ENCODE results near the gene ADIRF. TPM values are rescaled to one million over a fixed set of nuclear protein-coding genes. Genes with fewer than 3 reads are reported as not detected.

Gene ADIRF
- total RNA-seq, 1 experiment from 2014 or later: not detected

GRCh38 chr10:86967481-86967941 is 771 bp upstream of the ADIRF start:
- Histone ChIP-seq H3K27ac (ENCODE audit: low read depth, low read length, poor library complexity, severe bottlenecking) (no peak overlapping the region), H3K4me1 (ENCODE audit: insufficient read depth, low read length, poor library complexity, severe bottlenecking) (peaks cover 6% of the 10 kb centered on the region), H3K9me3 (ENCODE audit: low read depth, low read length, poor library complexity, severe bottlenecking) (no peaks in the 10 kb centered on the region), H3K36me3 (ENCODE audit: insufficient read depth, low read length, poor library complexity, severe bottlenecking) (no peaks in the 10 kb centered on the region), H3K4me3 (ENCODE audit: low read depth, low read length, poor library complexity, severe bottlenecking) (no peak overlapping the region), H3K27me3 (replicated peaks; ENCODE audit: insufficient read depth, low read depth, low read length, poor library complexity) (no peaks in the 10 kb centered on the region)
- TF ChIP-seq CTCF (conservative IDR thresholded peaks at IDR 0.05; ENCODE audit: low read depth, low read length) (no peak), EZH2 (IDR thresholded peaks at IDR 0.05; ENCODE audit: borderline replicate concordance, low read depth, low read length, poor library complexity, severe bottlenecking) (no peak)
- no peak for DNase-seq (ENCODE audit: low spot score)
- ChIA-PET CTCF (interaction anchor here (0.6 to 1.7 kb wide), 2 partner anchors 85 to 274 kb away, joined by 7 to 13 read pairs; no protein-coding TSS in a partner anchor), POLR2A (ENCODE audit: low non-redundant PET) (no interaction called here)
- intact Hi-C loops (cut with micrococcal nuclease; ENCODE audit: unreplicated experiment): loop anchor here (10.0 kb wide), 1 partner anchor 283 kb away; no protein-coding TSS in a partner anchor
- no TSS peak for BruUV-seq (replicated peaks)

- Histone ChIP-seq H3K27ac (ENCODE audit: low read depth, low read length, poor library complexity, severe bottlenecking) (no peak overlapping the region), H3K4me1 (ENCODE audit: insufficient read depth, low read length, poor library complexity, severe bottlenecking) (peaks cover 6% of the 10 kb centered on the region), H3K36me3 (ENCODE audit: insufficient read depth, low read length, poor library complexity, severe bottlenecking) (no peaks in the 10 kb centered on the region), H3K27me3 (replicated peaks; ENCODE audit: insufficient read depth, low read depth, low read length, poor library complexity) (no peaks in the 10 kb centered on the region), H3K4me3 (ENCODE audit: low read depth, low read length, poor library complexity, severe bottlenecking) (no peak overlapping the region), H3K9me3 (ENCODE audit: low read depth, low read length, poor library complexity, severe bottlenecking) (no peaks in the 10 kb centered on the region)
- intact Hi-C loops (cut with micrococcal nuclease; ENCODE audit: unreplicated experiment): loop anchor here (10.0 kb wide), 1 partner anchor 284 kb away; no protein-coding TSS in a partner anchor
- DNase-seq (ENCODE audit: low spot score): no peak
- BruUV-seq (replicated peaks): no TSS peak
- TF ChIP-seq EZH2 (IDR thresholded peaks at IDR 0.05; ENCODE audit: borderline replicate concordance, low read depth, low read length, poor library complexity, severe bottlenecking): no peak
- no peak for TF ChIP-seq CTCF (conservative IDR thresholded peaks at IDR 0.05; ENCODE audit: low read depth, low read length)
- POLR2A ChIA-PET (ENCODE audit: low non-redundant PET): no interaction called here
- CTCF ChIA-PET: no interaction called here
Observed at GRCh38 chr10:86968994-86969355, 693 bp downstream of the ADIRF start.

GRCh38 chr10:86969421-86970041 is 1.2 kb downstream of the ADIRF start:
- no peak overlapping the region for H3K4me3 ChIP-seq (ENCODE audit: low read depth, low read length, poor library complexity, severe bottlenecking)
- H3K9me3 ChIP-seq (ENCODE audit: low read depth, low read length, poor library complexity, severe bottlenecking): no peaks in the 10 kb centered on the region
- peak; percentile 41 for DNase-seq (ENCODE audit: low spot score)
- BruUV-seq (replicated peaks): no TSS peak
- intact Hi-C loops (cut with micrococcal nuclease; ENCODE audit: unreplicated experiment): loop anchor here (10.0 kb wide), 1 partner anchor 285 kb away; no protein-coding TSS in a partner anchor
- CTCF ChIA-PET: no interaction called here
- TF ChIP-seq EZH2 (IDR thresholded peaks at IDR 0.05; ENCODE audit: borderline replicate concordance, low read depth, low read length, poor library complexity, severe bottlenecking) (no peak), CTCF (conservative IDR thresholded peaks at IDR 0.05; ENCODE audit: low read depth, low read length) (no peak)
- peaks cover 6% of the 10 kb centered on the region for H3K4me1 ChIP-seq (ENCODE audit: insufficient read depth, low read length, poor library complexity, severe bottlenecking)
- H3K36me3 ChIP-seq (ENCODE audit: insufficient read depth, low read length, poor library complexity, severe bottlenecking): no peaks in the 10 kb centered on the region
- no peak overlapping the region for H3K27ac ChIP-seq (ENCODE audit: low read depth, low read length, poor library complexity, severe bottlenecking)
- POLR2A ChIA-PET (ENCODE audit: low non-redundant PET): no interaction called here
- H3K27me3 ChIP-seq (replicated peaks; ENCODE audit: insufficient read depth, low read depth, low read length, poor library complexity): no peaks in the 10 kb centered on the region

Data from A673 (cell line).